Measurements from ENCODE around the gene ORC1. TPM values are rescaled to one million over a fixed set of nuclear protein-coding genes. Genes with fewer than 3 reads are reported as not detected.

ORC1 gene
- total RNA-seq, 1 experiment from 2014 or later, result 25.6 TPM

GRCh38 chr1:52413410-52413989, 9.3 kb upstream of the ORC1 start:
- ATAC-seq, result no peak
- Histone ChIP-seq H3K4me3 (replicated peaks in 1 of 2; ENCODE audit: low read depth in 1 of 2, low read length in 2 of 2) (no peak overlapping the region), H3K27me3 (ENCODE audit: insufficient read depth, low read length) (no peaks in the 10 kb centered on the region), H3K9ac (ENCODE audit: low read length) (no peak overlapping the region), H4K20me1 (ENCODE audit: insufficient read depth) (no peaks in the 10 kb centered on the region), H3K36me3 (ENCODE audit: control insufficient read depth in 1 of 2, insufficient read depth in 2 of 2, low read length in 2 of 2) (peaks cover 56 to 77% of the 10 kb centered on the region in 2 experiments), H3K79me2 (ENCODE audit: insufficient read depth, low read length) (peaks cover 6% of the 10 kb centered on the region; the same call in 1 of the 2 replicates), H3K4me1 (ENCODE audit: control insufficient read depth in 1 of 2, insufficient read depth in 2 of 2, low read length in 2 of 2) (no peaks in the 10 kb centered on the region), H3K9me3 (ENCODE audit: control insufficient read depth in 1 of 2, insufficient read depth in 1 of 2, low read depth in 1 of 2, low read length in 2 of 2) (no peaks in the 10 kb centered on the region), H3K9me2 (ENCODE audit: insufficient read depth) (no peaks in the 10 kb centered on the region), H3K4me2 (ENCODE audit: low read length) (no peak overlapping the region), H3K27ac (ENCODE audit: low read depth, low read length) (no peak overlapping the region), H2AFZ (ENCODE audit: low read depth, low read length, poor library complexity, severe bottlenecking) (no peak overlapping the region)
- TF ChIP-seq TCF7L2 (IDR thresholded peaks at IDR 0.05; ENCODE audit: borderline replicate concordance, extremely low read depth, insufficient read depth, insufficient read length), result no peak
- TF ChIP-seq SP1 (IDR thresholded peaks at IDR 0.05; ENCODE audit: low read depth), result no peak
- no peak for TF ChIP-seq ZFX (IDR thresholded peaks at IDR 0.05)
- TF ChIP-seq SIN3A (IDR thresholded peaks at IDR 0.05; ENCODE audit: low read depth), result no peak
- no peak for TF ChIP-seq CEBPB (IDR thresholded peaks at IDR 0.05; ENCODE audit: low read depth)
- TF ChIP-seq REST (IDR thresholded peaks at IDR 0.05; ENCODE audit: low read depth), result no peak
- no peak for TF ChIP-seq ELF1 (IDR thresholded peaks at IDR 0.05; ENCODE audit: borderline replicate concordance, low read depth)
- no peak for TF ChIP-seq POLR2A (IDR thresholded peaks at IDR 0.05; ENCODE audit: borderline replicate concordance, extremely low read depth, insufficient read depth, insufficient read length)
- no peak for TF ChIP-seq MAX (IDR thresholded peaks at IDR 0.05)
- TF ChIP-seq RAD21 (IDR thresholded peaks at IDR 0.05; ENCODE audit: low read depth), result no peak
- no peak for TF ChIP-seq ATF3 (IDR thresholded peaks at IDR 0.05)
- no peak for TF ChIP-seq ZNF274 (IDR thresholded peaks at IDR 0.05; ENCODE audit: low read depth, low read length)
- no peak for TF ChIP-seq CBX3 (IDR thresholded peaks at IDR 0.05; ENCODE audit: low read depth)
- intact Hi-C loops (cut with micrococcal nuclease), result no loop called here
- no peak for DNase-seq (ENCODE audit: low read depth, low spot score)
- RAD21 ChIA-PET (ENCODE audit: low non-redundant PET in 1 of 2, low total read pairs in 2 of 2, uncharacterized antibody in 2 of 2, unreplicated experiment in 2 of 2), result no interaction called here
- no TSS peak for BruUV-seq (replicated peaks)
- POLR2A ChIA-PET, result interaction anchor here (1.7 kb wide), 1 partner anchor 9 kb away, joined by 9 read pairs; the partner anchor contains the start of genes ORC1 and PRPF38A
- CTCF ChIA-PET, result no interaction called here

Data from HCT116 (cell line).